ENCODE measurements around the gene TIGD1.

DNA sequence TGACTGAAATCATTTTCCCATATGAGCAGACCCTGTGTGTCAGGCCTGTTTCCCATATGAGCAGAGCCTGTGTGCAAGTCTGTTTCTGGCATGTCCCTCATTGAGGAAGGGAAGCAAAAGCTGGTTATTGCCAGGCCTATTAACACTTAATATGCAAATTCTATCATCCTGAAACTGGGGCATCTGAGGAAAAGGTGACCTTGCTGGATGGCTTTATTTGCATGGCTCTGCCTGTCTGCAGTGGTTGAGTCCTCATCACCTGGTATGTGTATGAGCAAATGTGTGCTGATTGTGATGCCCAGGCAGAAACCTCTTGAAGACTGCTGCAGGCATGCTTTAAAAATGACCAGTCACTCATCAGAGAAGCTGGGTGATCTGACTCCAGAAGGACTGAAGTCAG, 31.4 kb upstream of the TIGD1 start:
- TF ChIP-seq, protein P1, sequence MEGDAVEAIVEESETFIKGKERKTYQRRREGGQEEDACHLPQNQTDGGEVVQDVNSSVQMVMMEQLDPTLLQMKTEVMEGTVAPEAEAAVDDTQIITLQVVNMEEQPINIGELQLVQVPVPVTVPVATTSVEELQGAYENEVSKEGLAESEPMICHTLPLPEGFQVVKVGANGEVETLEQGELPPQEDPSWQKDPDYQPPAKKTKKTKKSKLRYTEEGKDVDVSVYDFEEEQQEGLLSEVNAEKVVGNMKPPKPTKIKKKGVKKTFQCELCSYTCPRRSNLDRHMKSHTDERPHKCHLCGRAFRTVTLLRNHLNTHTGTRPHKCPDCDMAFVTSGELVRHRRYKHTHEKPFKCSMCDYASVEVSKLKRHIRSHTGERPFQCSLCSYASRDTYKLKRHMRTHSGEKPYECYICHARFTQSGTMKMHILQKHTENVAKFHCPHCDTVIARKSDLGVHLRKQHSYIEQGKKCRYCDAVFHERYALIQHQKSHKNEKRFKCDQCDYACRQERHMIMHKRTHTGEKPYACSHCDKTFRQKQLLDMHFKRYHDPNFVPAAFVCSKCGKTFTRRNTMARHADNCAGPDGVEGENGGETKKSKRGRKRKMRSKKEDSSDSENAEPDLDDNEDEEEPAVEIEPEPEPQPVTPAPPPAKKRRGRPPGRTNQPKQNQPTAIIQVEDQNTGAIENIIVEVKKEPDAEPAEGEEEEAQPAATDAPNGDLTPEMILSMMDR (IDR thresholded peaks at IDR 0.05) = no peak
- TF ChIP-seq POLR2A (IDR thresholded peaks at IDR 0.05) = no peak
